ENCODE data around the gene GPC6.
"Not testable (repeated sequence)": the region's sequence is repeated elsewhere in the genome, so short reads cannot be mapped to it uniquely, and the experiment has no call there.

Gene GPC6

GRCh38 chr13:94339116-94339687, 1112.6 kb downstream of the GPC6 start:
- DNase-seq, result no peak

- no peak for DNase-seq
These were observed 1116.0 kb downstream of the GPC6 start for GRCh38 chr13:94342436-94343242.

- no peak for DNase-seq
These were observed 1116.6 kb downstream of the GPC6 start for GRCh38 chr13:94343243-94343585.

DNA sequence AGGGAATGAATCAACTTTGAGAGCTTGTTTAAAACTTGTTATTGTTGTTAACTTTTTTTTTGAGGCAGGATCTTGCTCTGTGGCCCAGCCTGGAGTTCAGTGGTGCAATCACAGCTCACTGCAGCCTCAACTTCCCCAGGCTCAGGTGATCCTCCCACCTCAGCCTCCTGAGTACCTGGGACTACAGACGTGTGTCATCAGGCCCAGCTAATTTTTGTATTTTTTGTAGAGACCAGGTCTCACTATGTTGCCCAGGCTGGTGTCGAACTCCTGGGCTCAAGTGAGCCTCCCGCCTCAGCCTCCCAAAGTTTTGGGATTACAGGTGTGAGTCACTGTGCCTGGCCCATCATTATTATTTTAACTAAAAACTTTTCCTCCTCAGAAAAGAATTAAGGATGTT, 1117.1 kb downstream of the GPC6 start:
- not testable (repeated sequence) for DNase-seq

DNA sequence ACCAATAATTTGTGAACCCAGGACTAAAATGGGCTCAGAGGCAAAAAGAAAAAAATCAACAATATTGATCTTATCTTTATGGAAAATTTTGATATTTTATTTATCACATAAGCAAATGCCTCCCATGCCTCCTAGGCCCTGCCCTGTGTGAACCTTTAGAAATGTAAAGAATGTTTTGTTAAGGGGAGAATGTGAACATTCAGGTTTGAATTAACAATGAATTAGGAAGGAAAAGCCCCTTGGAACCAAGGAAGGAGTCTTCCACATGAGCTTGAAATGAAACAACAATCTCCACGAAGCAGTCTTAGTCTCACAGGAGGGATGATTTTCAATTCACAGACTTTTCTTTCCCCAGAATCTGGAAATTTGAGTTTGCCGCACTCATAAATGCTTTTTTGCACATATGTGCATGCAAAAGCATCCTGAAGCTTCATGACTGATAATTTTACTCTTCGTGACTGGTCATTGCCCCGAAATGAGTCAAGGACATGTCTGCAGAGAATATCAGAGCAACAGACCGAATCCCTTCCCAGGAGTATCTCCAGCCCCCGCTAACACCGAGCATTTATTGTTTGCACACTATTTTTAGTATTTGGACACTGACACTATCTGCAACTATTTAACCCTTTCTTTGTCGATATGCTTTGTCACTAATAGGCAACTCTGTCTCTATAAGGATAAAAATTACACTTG, 1117.7 kb downstream of the GPC6 start:
- DNase-seq, result no peak

DNA sequence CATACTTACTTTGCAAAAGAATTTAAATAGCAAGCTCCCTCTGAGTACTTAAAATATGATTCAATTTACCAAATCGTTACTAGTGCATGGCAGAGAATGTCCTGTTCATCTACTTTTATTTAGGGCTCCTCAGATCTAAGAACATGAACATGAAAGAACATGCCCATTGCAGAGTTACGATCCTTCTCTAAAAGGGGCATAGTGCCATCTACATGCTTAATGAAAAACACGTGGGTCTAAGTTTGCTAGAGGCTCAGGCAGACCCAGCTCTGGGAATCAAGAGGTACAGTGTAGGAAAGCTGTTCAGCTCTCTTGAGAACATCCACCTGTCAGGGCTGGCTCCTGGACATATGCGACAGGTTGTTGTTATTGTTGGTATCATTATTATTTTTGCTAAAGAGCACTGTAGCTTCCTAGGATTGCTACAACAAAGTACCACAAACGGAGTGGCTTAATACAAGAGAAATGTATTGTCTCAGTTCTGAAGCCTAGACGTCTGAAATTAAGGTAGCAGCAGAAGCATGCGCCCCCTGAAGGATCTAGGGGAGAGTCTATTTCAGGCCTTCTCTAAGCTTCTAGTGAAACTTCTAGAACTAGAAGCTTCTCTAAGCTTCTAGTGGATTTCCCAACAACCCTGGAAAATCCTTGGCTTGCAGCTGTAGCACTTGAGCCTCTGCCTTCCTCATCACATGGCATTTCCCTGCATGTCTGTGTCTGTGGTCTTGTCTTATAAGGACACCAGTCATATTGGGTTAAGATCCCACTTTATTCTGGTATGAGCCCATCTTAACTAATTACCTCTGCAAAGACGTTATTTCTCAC, 1119.0 kb downstream of the GPC6 start:
- DNase-seq, result no peak

GRCh38 chr13:94346261-94347019, 1119.8 kb downstream of the GPC6 start:
- DNase-seq, result no peak

DNA sequence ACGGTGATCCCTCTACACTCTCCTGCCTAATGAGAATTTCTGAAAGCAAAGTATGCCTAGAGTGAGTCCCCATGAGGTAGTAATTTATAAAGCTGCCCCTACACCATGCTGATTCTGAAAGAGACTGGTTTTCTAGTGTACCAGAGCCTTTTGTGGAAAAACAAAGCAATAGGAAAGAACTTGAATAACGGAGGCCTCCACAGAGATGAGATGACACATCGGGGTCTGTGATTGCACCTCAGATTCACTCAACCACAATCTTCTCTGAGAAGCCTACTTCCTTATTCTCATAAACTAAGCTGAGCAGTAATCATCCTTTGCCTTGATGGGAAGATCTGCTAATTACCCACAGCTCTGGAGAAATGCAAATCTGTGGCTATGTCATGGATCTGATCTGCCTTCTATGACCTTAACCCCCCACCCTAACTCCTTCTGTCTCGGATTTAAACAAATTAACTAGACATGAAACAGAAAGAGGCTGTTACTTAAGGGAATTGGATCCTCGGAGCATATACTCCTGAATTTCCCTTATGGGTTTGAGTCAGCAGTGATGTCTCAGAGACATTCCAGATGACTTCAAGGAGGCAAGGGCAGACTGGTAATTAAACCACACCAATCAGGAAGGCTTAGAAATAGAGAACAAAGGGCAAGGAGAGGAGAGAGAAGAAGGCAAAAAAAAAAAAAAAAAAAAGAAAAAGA, 1124.8 kb downstream of the GPC6 start:
- DNase-seq, result no peak

DNA sequence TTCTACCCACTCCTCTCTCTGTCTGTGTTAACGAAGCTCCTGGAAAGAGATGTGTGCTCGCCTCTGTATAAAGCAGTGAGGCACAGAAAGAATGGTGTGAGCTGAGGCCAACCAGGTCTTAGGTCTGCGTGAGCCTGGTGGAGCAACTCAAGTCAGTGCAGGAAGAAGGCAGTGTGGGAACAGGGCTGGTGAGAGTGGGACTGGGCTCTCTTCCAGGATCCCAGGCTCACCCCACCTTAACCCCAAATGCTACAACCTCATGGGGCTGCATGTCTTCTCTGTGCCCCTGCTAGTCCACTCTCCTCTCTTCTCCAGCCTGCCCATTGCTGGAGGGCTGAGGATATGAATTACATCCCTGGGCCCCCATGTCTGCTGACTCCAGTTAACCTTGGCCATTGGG, 1125.5 kb downstream of the GPC6 start:
- no peak for DNase-seq

GRCh38 chr13:94353167-94353710, 1126.6 kb downstream of the GPC6 start:
- no peak for DNase-seq

DNA sequence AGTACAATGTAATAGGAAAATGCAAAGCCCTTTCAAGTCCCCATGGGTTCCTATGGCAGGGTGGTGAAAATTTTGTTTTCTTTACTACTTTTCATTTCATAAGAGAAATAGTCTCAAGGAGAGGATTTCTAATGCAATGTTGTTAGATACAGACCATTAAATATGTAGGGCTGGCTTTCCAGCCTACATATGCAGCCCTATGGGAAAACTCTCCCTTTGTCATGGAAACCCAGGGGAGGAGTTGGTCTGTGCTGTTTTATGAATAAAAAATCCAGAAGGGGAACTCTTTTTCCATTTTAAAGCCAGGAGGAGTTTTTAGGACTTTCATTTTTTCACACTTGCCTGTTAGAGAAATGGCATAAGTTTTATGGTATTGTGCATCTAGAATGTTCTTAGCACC, 1133.3 kb downstream of the GPC6 start:
- DNase-seq, result no peak

GRCh38 chr13:94362411-94362909, 1135.9 kb downstream of the GPC6 start:
- DNase-seq, result peak in 43 of 56 donors; percentile 2 to 76 (median 28)

DNA sequence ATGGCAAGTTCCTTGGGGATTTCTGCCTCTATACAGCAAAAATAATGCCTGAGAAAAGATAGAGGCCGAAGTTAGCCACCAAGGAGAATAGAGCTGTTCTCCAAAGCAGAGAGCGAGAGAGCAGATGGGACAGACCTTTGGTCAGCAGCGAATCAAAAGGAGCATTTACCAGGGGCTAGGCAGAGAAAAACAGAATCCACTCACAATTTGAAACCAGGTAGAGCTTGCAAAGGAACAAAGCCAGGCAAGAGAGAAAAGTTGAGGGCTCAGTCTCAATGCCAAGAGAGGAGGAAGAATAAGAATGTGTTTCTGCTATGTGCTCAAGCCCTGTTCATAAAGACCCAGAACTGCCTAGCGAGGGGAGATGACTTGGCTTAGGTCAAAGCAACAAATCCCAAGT, 1140.1 kb downstream of the GPC6 start:
- DNase-seq, result no peak

- DNase-seq, result peak in 1 of 56 donors; percentile 1
These were observed 1143.4 kb downstream of the GPC6 start for GRCh38 chr13:94369972-94370436.

DNA sequence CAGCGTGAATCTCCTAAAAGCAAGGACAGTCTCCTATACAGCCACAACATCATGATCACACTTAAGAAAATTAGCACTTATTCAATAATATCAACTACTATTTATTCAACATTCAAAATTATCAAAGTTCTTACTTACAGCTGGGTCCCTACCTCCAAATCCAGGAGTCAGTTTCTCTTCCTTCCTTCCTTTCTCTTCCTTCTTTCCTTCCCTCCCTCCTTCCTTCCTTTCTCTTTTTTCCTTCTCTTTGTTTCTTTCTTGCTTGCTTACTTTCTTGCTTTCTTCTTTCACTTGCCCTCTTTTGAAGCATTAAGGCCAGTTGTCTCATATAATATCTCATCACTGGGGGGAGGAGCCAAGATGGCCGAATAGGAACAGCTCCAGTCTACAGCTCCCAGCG, 1145.2 kb downstream of the GPC6 start:
- no peak for DNase-seq

DNA sequence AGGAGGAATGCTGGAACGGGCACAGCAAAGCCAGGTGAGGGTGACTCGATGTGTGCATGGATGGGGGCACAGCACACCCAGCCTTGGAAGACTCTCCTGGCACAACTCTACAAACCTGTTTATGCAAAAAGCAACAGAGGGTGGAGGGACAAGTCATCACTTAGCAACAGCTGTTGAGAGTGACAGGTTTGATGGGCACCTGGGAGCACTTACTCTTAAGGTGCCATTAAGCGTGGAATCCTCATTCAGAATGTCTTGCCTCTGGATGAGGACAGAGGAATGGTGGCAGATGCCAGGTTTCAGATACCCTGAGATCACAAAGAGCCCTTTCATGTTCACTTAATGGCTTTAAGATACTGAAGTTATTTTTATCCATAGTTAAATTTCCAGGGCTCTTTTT, 1155.9 kb downstream of the GPC6 start:
- DNase-seq, result no peak

DNA sequence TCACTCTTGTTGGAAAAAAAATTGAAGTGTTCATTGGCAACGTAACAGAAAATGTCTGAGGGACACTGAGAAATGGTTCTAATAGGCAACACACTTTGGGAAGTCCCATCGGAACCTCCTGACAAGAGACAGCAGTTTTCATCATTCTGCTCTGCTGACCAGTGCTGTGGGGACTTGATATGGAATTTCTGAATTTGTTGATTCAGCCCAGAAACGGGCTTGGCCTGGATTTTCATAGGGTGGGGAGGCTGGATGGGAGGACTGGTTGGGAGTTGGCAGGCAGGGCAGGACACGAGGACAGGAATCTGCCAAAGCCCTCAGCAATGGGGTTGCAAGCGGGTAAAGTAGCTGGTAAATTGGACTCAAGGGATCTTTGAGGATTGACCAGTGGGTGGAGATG, 1156.4 kb downstream of the GPC6 start:
- DNase-seq, result no peak

GRCh38 chr13:94384231-94384905, 1157.8 kb downstream of the GPC6 start:
- DNase-seq, result no peak

GRCh38 chr13:94387047-94387446, 1160.4 kb downstream of the GPC6 start:
- DNase-seq, result no peak

Data from nucleus accumbens (tissue), 56 donors.